MM.1S (cell line): ENCODE data around the gene VPS54.

ENCODE experiments used
- DNase-seq: peaks from one replicate; pipeline ENCODE4 v3.0.0-alpha.2; 2015
- H2AFZ ChIP-seq: fragments of 300-600 bp; sonication (generic); 2 replicates; pipeline ENCODE4 v1.6.0; 2016; ENCODE audit warnings: antibody characterized with exemption, low read length
- H3F3A ChIP-seq: fragments of 300-600 bp; sonication (generic); 2 replicates; pipeline ENCODE4 v1.6.1; 2016; ENCODE audit warnings: mild to moderate bottlenecking, antibody characterized with exemption, low read length, moderate library complexity, mixed read lengths; ENCODE audit not compliant: insufficient read depth
- H3K27ac ChIP-seq: fragments of 300-600 bp; sonication (generic); 2 replicates; pipeline ENCODE4 v1.5.1; 2016; ENCODE audit warnings: mild to moderate bottlenecking, low read length
- H3K27me3 ChIP-seq: fragments of 300-600 bp; sonication (generic); replicated peaks from 2 replicates; pipeline ENCODE4 v1.6.0; 2016; ENCODE audit warnings: low read length; ENCODE audit not compliant: insufficient read depth
- H3K36me3 ChIP-seq: fragments of 300-600 bp; sonication (generic); replicated peaks from 2 replicates; pipeline ENCODE4 v1.6.1; 2016; ENCODE audit warnings: mild to moderate bottlenecking, low read length, mixed read lengths; ENCODE audit not compliant: insufficient read depth
- H3K4me1 ChIP-seq: fragments of 300-600 bp; sonication (generic); 2 replicates; pipeline ENCODE4 v1.6.1; 2016; ENCODE audit warnings: low read length, mixed read lengths
- H3K4me2 ChIP-seq: fragments of 300-600 bp; sonication (generic); 2 replicates; pipeline ENCODE4 v1.6.0; 2016; ENCODE audit warnings: low read depth, low read length
- H3K4me3 ChIP-seq: fragments of 300-600 bp; sonication (generic); 2 replicates; pipeline ENCODE4 v1.5.1; 2016; ENCODE audit warnings: low read length, mixed read lengths
- H3K79me2 ChIP-seq: fragments of 300-600 bp; sonication (generic); 2 replicates; pipeline ENCODE4 v1.6.1; 2016; ENCODE audit warnings: mixed run types, low read length, mixed read lengths
- H3K9ac ChIP-seq: fragments of 300-600 bp; sonication (generic); 2 replicates; pipeline ENCODE4 v1.6.1; 2016; ENCODE audit warnings: low read length, mixed read lengths
- H3K9me2 ChIP-seq: fragments of 300-600 bp; sonication (generic); replicated peaks from 2 replicates; pipeline ENCODE4 v1.6.1; 2016; ENCODE audit warnings: mild to moderate bottlenecking, low read length, mixed read lengths; ENCODE audit not compliant: insufficient read depth
- H3K9me3 ChIP-seq: fragments of 300-600 bp; sonication (generic); replicated peaks from 2 replicates; pipeline ENCODE4 v1.6.1; 2016; ENCODE audit warnings: mild to moderate bottlenecking, low read length, mixed read lengths; ENCODE audit not compliant: insufficient read depth
- H4K20me1 ChIP-seq: fragments of 300-600 bp; sonication (generic); 2 replicates; pipeline ENCODE4 v1.6.1; 2016; ENCODE audit warnings: mild to moderate bottlenecking, low read length, moderate library complexity, mixed read lengths; ENCODE audit not compliant: insufficient read depth
- CTCF ChIP-seq: fragments of 300-600 bp; sonication (generic); IDR thresholded peaks from 2 replicates; pipeline ENCODE4 v1.5.1; 2016; ENCODE audit warnings: antibody characterized with exemption, low read length, mixed read lengths
- EZH2 ChIP-seq: fragments of 300-600 bp; sonication (generic); optimal IDR thresholded peaks from 2 replicates; pipeline ENCODE3; 2017; ENCODE audit warnings: low read depth, mild to moderate bottlenecking, antibody characterized with exemption, low read length, mixed read lengths
- EZH2phosphoT487 ChIP-seq: fragments of 300-600 bp; sonication (generic); IDR thresholded peaks from 2 replicates; pipeline ENCODE4 v1.6.1; 2018; ENCODE audit warnings: antibody characterized with exemption, low read length

VPS54 gene

DNA sequence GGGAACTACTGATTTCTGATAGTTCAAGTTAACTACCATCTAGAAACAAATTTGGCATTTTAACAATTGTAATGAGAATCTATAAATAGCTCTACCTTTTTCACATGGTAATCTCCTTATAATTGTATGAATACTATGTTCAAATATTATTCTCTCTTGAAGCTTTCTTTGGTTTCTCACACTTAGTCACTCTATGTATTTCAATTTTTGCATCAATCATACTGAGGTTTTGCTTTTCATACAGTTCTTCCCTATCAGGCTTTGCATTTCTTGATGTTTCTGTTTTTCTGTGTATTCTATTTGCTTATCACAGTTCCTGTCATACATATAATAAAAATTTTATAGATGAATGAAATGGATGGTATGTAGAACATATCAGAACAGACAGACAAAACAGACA lies 16.0 kb downstream of the VPS54 start:
- no peak for DNase-seq
- Histone ChIP-seq H3K4me2 (no peak overlapping the region), H3K9me3 (no peaks in the 10 kb centered on the region), H3F3A (no peaks in the 10 kb centered on the region), H3K79me2 (peaks cover 52% of the 10 kb centered on the region), H3K4me1 (no peaks in the 10 kb centered on the region), H3K36me3 (no peaks in the 10 kb centered on the region; the same call in 1 of the 2 replicates), H3K9me2 (no peaks in the 10 kb centered on the region), H4K20me1 (no peaks in the 10 kb centered on the region), H3K27me3 (no peaks in the 10 kb centered on the region), H3K9ac (no peak overlapping the region), H2AFZ (no peak overlapping the region), H3K27ac (no peak overlapping the region), H3K4me3 (no peak overlapping the region)
- TF ChIP-seq EZH2phosphoT487: no peak
- no peak for TF ChIP-seq CTCF
- no peak for TF ChIP-seq EZH2

DNA sequence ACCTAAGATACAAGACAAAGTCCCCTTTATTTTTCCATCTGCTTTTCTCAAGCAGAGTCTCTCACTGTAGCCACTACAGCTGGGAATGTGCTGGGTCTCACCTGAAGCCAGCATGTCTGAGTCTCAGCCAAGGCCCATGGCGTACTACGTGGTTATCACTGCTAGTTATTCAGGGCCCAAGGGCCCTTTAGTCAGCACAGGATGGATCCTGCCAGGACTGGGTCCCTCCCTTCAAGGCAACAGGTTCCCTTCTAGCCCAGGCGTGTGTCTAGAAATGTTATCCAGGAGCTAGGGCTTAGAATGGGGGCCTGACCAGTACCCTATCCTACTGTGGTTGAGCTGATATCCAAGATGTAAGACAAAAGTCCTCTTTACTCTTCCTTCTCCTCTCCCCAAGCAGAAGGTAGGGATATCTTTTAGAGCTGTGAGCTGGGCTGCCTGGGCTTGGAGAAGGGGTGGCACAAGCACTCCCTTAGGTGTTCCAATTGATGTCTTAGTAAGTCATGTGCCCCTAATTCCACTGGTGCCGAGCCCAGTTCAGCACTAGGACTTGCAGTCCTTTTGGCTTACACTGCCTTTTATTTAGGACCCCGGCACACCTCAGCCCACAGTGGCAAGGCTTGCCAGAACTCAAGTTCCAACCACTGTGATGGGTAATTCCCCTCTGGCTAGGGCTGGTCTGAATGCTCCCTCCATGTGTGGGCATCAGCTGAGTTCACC lies 17.7 kb downstream of the VPS54 start:
- no peak for DNase-seq
- H3K9me2 ChIP-seq: no peaks in the 10 kb centered on the region
- H2AFZ ChIP-seq: no peak overlapping the region
- TF ChIP-seq EZH2 (no peak), EZH2phosphoT487 (no peak), CTCF (no peak)
- H3K27me3 ChIP-seq: no peaks in the 10 kb centered on the region
- H3K4me3 ChIP-seq: no peak overlapping the region
- no peaks in the 10 kb centered on the region for H3K9me3 ChIP-seq
- H3F3A ChIP-seq: no peaks in the 10 kb centered on the region
- peaks cover 38% of the 10 kb centered on the region for H3K79me2 ChIP-seq
- H3K9ac ChIP-seq: no peak overlapping the region
- no peak overlapping the region for H3K27ac ChIP-seq
- no peaks in the 10 kb centered on the region for H4K20me1 ChIP-seq
- H3K4me2 ChIP-seq: no peak overlapping the region
- H3K36me3 ChIP-seq: no peaks in the 10 kb centered on the region; the same call in 1 of the 2 replicates
- no peaks in the 10 kb centered on the region for H3K4me1 ChIP-seq

GRCh38 chr2:64000630-64001381 lies 18.4 kb downstream of the VPS54 start:
- H3K27me3 ChIP-seq: no peaks in the 10 kb centered on the region
- H3K4me1 ChIP-seq: no peaks in the 10 kb centered on the region
- no peaks in the 10 kb centered on the region for H4K20me1 ChIP-seq
- no peaks in the 10 kb centered on the region for H3F3A ChIP-seq
- H2AFZ ChIP-seq: no peak overlapping the region
- H3K9me2 ChIP-seq: no peaks in the 10 kb centered on the region
- peaks cover 33% of the 10 kb centered on the region for H3K79me2 ChIP-seq
- no peak overlapping the region for H3K27ac ChIP-seq
- no peaks in the 10 kb centered on the region for H3K9me3 ChIP-seq
- TF ChIP-seq EZH2phosphoT487 (no peak), CTCF (peak; percentile 14; the same call in 1 of the 2 replicates), EZH2 (no peak)
- DNase-seq: no peak
- no peaks in the 10 kb centered on the region for H3K36me3 ChIP-seq
- no peak overlapping the region for H3K4me2 ChIP-seq
- H3K9ac ChIP-seq: no peak overlapping the region
- no peak overlapping the region for H3K4me3 ChIP-seq
